ENCODE results near the gene MAGI2.

GRCh38 chr7:79008786-79009185 is 444.7 kb downstream of the MAGI2 start:
- no peak for TF ChIP-seq CTCF (IDR thresholded peaks at IDR 0.05 in 2 of 3, conservative IDR thresholded peaks at IDR 0.05 in 1 of 3; ENCODE audit: borderline replicate concordance in 1 of 3, insufficient read depth in 1 of 3, low read depth in 2 of 3, low read length in 2 of 3)
- no peak for TF ChIP-seq EZH2 (IDR thresholded peaks at IDR 0.05)
- TF ChIP-seq ZFX (IDR thresholded peaks at IDR 0.05): no peak
- TF ChIP-seq MAX (IDR thresholded peaks at IDR 0.05): no peak
- no peak for TF ChIP-seq EZH2phosphoT487 (IDR thresholded peaks at IDR 0.05; ENCODE audit: borderline replicate concordance)
- TF ChIP-seq SP1 (IDR thresholded peaks at IDR 0.05; ENCODE audit: low read depth): no peak
- TF ChIP-seq POLR2AphosphoS5 (IDR thresholded peaks at IDR 0.05; ENCODE audit: low read depth, low read length): no peak
- no peak for TF ChIP-seq CEBPB (IDR thresholded peaks at IDR 0.05; ENCODE audit: low read depth)
- no peak for TF ChIP-seq RAD21 (IDR thresholded peaks at IDR 0.05; ENCODE audit: low read depth)
- no peak for TF ChIP-seq REST (IDR thresholded peaks at IDR 0.05; ENCODE audit: low read depth)
- no peak for TF ChIP-seq YY1 (IDR thresholded peaks at IDR 0.05; ENCODE audit: extremely low read depth, insufficient replicate concordance, low read depth, low read length)
- TF ChIP-seq POLR2A (IDR thresholded peaks at IDR 0.05; ENCODE audit: borderline replicate concordance, extremely low read depth, insufficient read depth, insufficient read length): no peak
- TF ChIP-seq JUND (IDR thresholded peaks at IDR 0.05): no peak
- TF ChIP-seq ZBTB33 (IDR thresholded peaks at IDR 0.05; ENCODE audit: extremely low read depth, insufficient replicate concordance, low read length): no peak
